Measurements from ENCODE around the gene GLMN.

GLMN gene

GRCh38 chr1:92323473-92324453 is 25.0 kb upstream of the GLMN start:
- no peak overlapping the region for H3K4me3 ChIP-seq (ENCODE audit: low read length in 2 of 2)
- no peaks in the 10 kb centered on the region for H3K9me3 ChIP-seq (ENCODE audit: control insufficient read depth in 2 of 2, low read length in 2 of 2)
- no peak overlapping the region for H3K9ac ChIP-seq (ENCODE audit: low read length in 2 of 2)
- H3K27ac ChIP-seq (ENCODE audit: low read length), result no peak overlapping the region
- H3K4me1 ChIP-seq (ENCODE audit: control insufficient read depth, insufficient read depth, low read length), result no peaks in the 10 kb centered on the region
- peaks cover 8 to 10% of the 10 kb centered on the region in 2 donors for H3K36me3 ChIP-seq (ENCODE audit: control insufficient read depth in 2 of 2, insufficient read depth in 2 of 2, low read length in 2 of 2)
- H3K27me3 ChIP-seq (ENCODE audit: control insufficient read depth in 1 of 2, insufficient read depth in 2 of 2, low read length in 2 of 2), result no peaks in the 10 kb centered on the region

- Histone ChIP-seq H3K36me3 (ENCODE audit: control insufficient read depth in 2 of 2, insufficient read depth in 2 of 2, low read length in 2 of 2) (peaks cover 2 to 10% of the 10 kb centered on the region in 2 donors), H3K9ac (ENCODE audit: low read length in 2 of 2) (no peak overlapping the region), H3K4me1 (ENCODE audit: control insufficient read depth, insufficient read depth, low read length) (no peaks in the 10 kb centered on the region), H3K4me3 (ENCODE audit: low read length in 2 of 2) (no peak overlapping the region), H3K27me3 (ENCODE audit: control insufficient read depth in 1 of 2, insufficient read depth in 2 of 2, low read length in 2 of 2) (no peaks in the 10 kb centered on the region), H3K9me3 (ENCODE audit: control insufficient read depth in 2 of 2, low read length in 2 of 2) (no peaks in the 10 kb centered on the region), H3K27ac (ENCODE audit: low read length) (no peak overlapping the region)
These were observed 19.2 kb upstream of the GLMN start for GRCh38 chr1:92317836-92318493.

- Histone ChIP-seq H3K4me3 (ENCODE audit: low read length in 2 of 2) (no peak overlapping the region), H3K27me3 (ENCODE audit: control insufficient read depth in 1 of 2, insufficient read depth in 2 of 2, low read length in 2 of 2) (no peaks in the 10 kb centered on the region), H3K27ac (ENCODE audit: low read length) (no peak overlapping the region), H3K9ac (ENCODE audit: low read length in 2 of 2) (no peak overlapping the region), H3K9me3 (ENCODE audit: control insufficient read depth in 2 of 2, low read length in 2 of 2) (no peaks in the 10 kb centered on the region), H3K4me1 (ENCODE audit: control insufficient read depth, insufficient read depth, low read length) (no peaks in the 10 kb centered on the region), H3K36me3 (ENCODE audit: control insufficient read depth in 2 of 2, insufficient read depth in 2 of 2, low read length in 2 of 2) (peaks cover 5 to 10% of the 10 kb centered on the region in 2 donors)
These were observed 17.2 kb upstream of the GLMN start for GRCh38 chr1:92315766-92316599.

- H3K27me3 ChIP-seq (ENCODE audit: control insufficient read depth in 1 of 2, insufficient read depth in 2 of 2, low read length in 2 of 2), result no peaks in the 10 kb centered on the region
- H3K4me1 ChIP-seq (ENCODE audit: control insufficient read depth, insufficient read depth, low read length), result no peaks in the 10 kb centered on the region
- H3K27ac ChIP-seq (ENCODE audit: low read length), result no peak overlapping the region
- no peaks in the 10 kb centered on the region for H3K9me3 ChIP-seq (ENCODE audit: control insufficient read depth in 2 of 2, low read length in 2 of 2)
- peaks cover 5 to 10% of the 10 kb centered on the region in 2 donors for H3K36me3 ChIP-seq (ENCODE audit: control insufficient read depth in 2 of 2, insufficient read depth in 2 of 2, low read length in 2 of 2)
- no peak overlapping the region for H3K9ac ChIP-seq (ENCODE audit: low read length in 2 of 2)
- H3K4me3 ChIP-seq (ENCODE audit: low read length in 2 of 2), result no peak overlapping the region
These were observed 15.2 kb upstream of the GLMN start for GRCh38 chr1:92314024-92314423.

GRCh38 chr1:92310185-92310597 is 11.4 kb upstream of the GLMN start:
- Histone ChIP-seq H3K4me3 (ENCODE audit: low read length in 2 of 2) (no peak overlapping the region), H3K27me3 (ENCODE audit: control insufficient read depth in 1 of 2, insufficient read depth in 2 of 2, low read length in 2 of 2) (no peaks in the 10 kb centered on the region), H3K36me3 (ENCODE audit: control insufficient read depth in 2 of 2, insufficient read depth in 2 of 2, low read length in 2 of 2) (peaks cover 9 to 12% of the 10 kb centered on the region in 2 donors), H3K9me3 (ENCODE audit: control insufficient read depth in 2 of 2, low read length in 2 of 2) (no peaks in the 10 kb centered on the region), H3K9ac (ENCODE audit: low read length in 2 of 2) (no peak overlapping the region), H3K27ac (ENCODE audit: low read length) (no peak overlapping the region), H3K4me1 (ENCODE audit: control insufficient read depth, insufficient read depth, low read length) (no peaks in the 10 kb centered on the region)

- no peak overlapping the region for H3K27ac ChIP-seq (ENCODE audit: low read length)
- H3K27me3 ChIP-seq (ENCODE audit: control insufficient read depth in 1 of 2, insufficient read depth in 2 of 2, low read length in 2 of 2), result no peaks in the 10 kb centered on the region
- no peaks in the 10 kb centered on the region for H3K9me3 ChIP-seq (ENCODE audit: control insufficient read depth in 2 of 2, low read length in 2 of 2)
- H3K4me3 ChIP-seq (ENCODE audit: low read length in 2 of 2), result no peak overlapping the region
- H3K9ac ChIP-seq (ENCODE audit: low read length in 2 of 2), result no peak overlapping the region
- H3K36me3 ChIP-seq (ENCODE audit: control insufficient read depth in 2 of 2, insufficient read depth in 2 of 2, low read length in 2 of 2), result peaks cover 6 to 14% of the 10 kb centered on the region in 2 donors
- no peaks in the 10 kb centered on the region for H3K4me1 ChIP-seq (ENCODE audit: control insufficient read depth, insufficient read depth, low read length)
These were observed 9.2 kb upstream of the GLMN start for GRCh38 chr1:92307980-92308379.

- Histone ChIP-seq H3K9ac (ENCODE audit: low read length in 2 of 2) (no peak overlapping the region), H3K4me1 (ENCODE audit: control insufficient read depth, insufficient read depth, low read length) (no peaks in the 10 kb centered on the region), H3K4me3 (ENCODE audit: low read length in 2 of 2) (no peak overlapping the region), H3K27ac (ENCODE audit: low read length) (no peak overlapping the region), H3K27me3 (ENCODE audit: control insufficient read depth in 1 of 2, insufficient read depth in 2 of 2, low read length in 2 of 2) (no peaks in the 10 kb centered on the region), H3K36me3 (ENCODE audit: control insufficient read depth in 2 of 2, insufficient read depth in 2 of 2, low read length in 2 of 2) (peaks cover 6 to 11% of the 10 kb centered on the region in 2 donors), H3K9me3 (ENCODE audit: control insufficient read depth in 2 of 2, low read length in 2 of 2) (no peaks in the 10 kb centered on the region)
These were observed 7.2 kb upstream of the GLMN start for GRCh38 chr1:92306020-92306419.

GRCh38 chr1:92301021-92301420 is 2.2 kb upstream of the GLMN start:
- H3K4me3 ChIP-seq (ENCODE audit: low read length in 2 of 2), result no peak overlapping the region
- H3K27me3 ChIP-seq (ENCODE audit: control insufficient read depth in 1 of 2, insufficient read depth in 2 of 2, low read length in 2 of 2), result no peaks in the 10 kb centered on the region
- peaks cover 5% of the 10 kb centered on the region for H3K4me1 ChIP-seq (ENCODE audit: control insufficient read depth, insufficient read depth, low read length)
- peaks cover 6 to 7% of the 10 kb centered on the region in 2 donors for H3K36me3 ChIP-seq (ENCODE audit: control insufficient read depth in 2 of 2, insufficient read depth in 2 of 2, low read length in 2 of 2)
- H3K9me3 ChIP-seq (ENCODE audit: control insufficient read depth in 2 of 2, low read length in 2 of 2), result no peaks in the 10 kb centered on the region
- H3K27ac ChIP-seq (ENCODE audit: low read length), result no peak overlapping the region
- H3K9ac ChIP-seq (ENCODE audit: low read length in 2 of 2), result no peak overlapping the region

- Histone ChIP-seq H3K9ac (ENCODE audit: low read length in 2 of 2) (peak overlapping the region; percentile 86 to 91), H3K36me3 (ENCODE audit: control insufficient read depth in 2 of 2, insufficient read depth in 2 of 2, low read length in 2 of 2) (peaks cover under 1 to 6% of the 10 kb centered on the region in 2 donors), H3K27ac (ENCODE audit: low read length) (peak overlapping the region; percentile 77), H3K4me3 (ENCODE audit: low read length in 2 of 2) (peak overlapping the region; percentile 86 to 92), H3K9me3 (ENCODE audit: control insufficient read depth in 2 of 2, low read length in 2 of 2) (no peaks in the 10 kb centered on the region), H3K4me1 (ENCODE audit: control insufficient read depth, insufficient read depth, low read length) (peaks cover 5% of the 10 kb centered on the region), H3K27me3 (ENCODE audit: control insufficient read depth in 1 of 2, insufficient read depth in 2 of 2, low read length in 2 of 2) (no peaks in the 10 kb centered on the region)
These were observed 827 bp upstream of the GLMN start for GRCh38 chr1:92299477-92300150.

- Histone ChIP-seq H3K36me3 (ENCODE audit: control insufficient read depth in 2 of 2, insufficient read depth in 2 of 2, low read length in 2 of 2) (peaks cover 0 to 8% of the 10 kb centered on the region in 2 donors), H3K4me1 (ENCODE audit: control insufficient read depth, insufficient read depth, low read length) (peaks cover 5% of the 10 kb centered on the region), H3K27ac (ENCODE audit: low read length) (peak overlapping the region; percentile 77), H3K4me3 (ENCODE audit: low read length in 2 of 2) (peak overlapping the region; percentile 86 to 92), H3K9me3 (ENCODE audit: control insufficient read depth in 2 of 2, low read length in 2 of 2) (no peaks in the 10 kb centered on the region), H3K9ac (ENCODE audit: low read length in 2 of 2) (peak overlapping the region; percentile 86 to 91), H3K27me3 (ENCODE audit: control insufficient read depth in 1 of 2, insufficient read depth in 2 of 2, low read length in 2 of 2) (no peaks in the 10 kb centered on the region)
These were observed 594 bp downstream of the GLMN start for GRCh38 chr1:92298213-92298572.

Measured in stomach smooth muscle (tissue), 2 donors.